Measurements from ENCODE around the gene IPPK. TPM values are rescaled to one million over a fixed set of nuclear protein-coding genes. Genes with fewer than 3 reads are reported as not detected.

Gene IPPK
- total and polyA plus RNA-seq, 4 donors: 9.5 to 19.8 (median 13.8) TPM

- Histone ChIP-seq H3K27ac (ENCODE audit: low read depth, low read length) (peak overlapping the region; percentile 64), H3K4me1 (ENCODE audit: control insufficient read depth, insufficient read depth, low read length) (peaks cover 31% of the 10 kb centered on the region), H3K4me3 (ENCODE audit: low read depth, low read length) (no peak overlapping the region), H3K27me3 (ENCODE audit: control insufficient read depth, insufficient read depth, low read length) (no peaks in the 10 kb centered on the region), H3K36me3 (ENCODE audit: control insufficient read depth, insufficient read depth, low read length) (peaks cover 64% of the 10 kb centered on the region), H3K9me3 (ENCODE audit: control insufficient read depth, insufficient read depth, low read length) (no peaks in the 10 kb centered on the region)
- WGBS (ENCODE audit: insufficient coverage): 70% methylated on average over 20 of the region's 23 CpGs
- DNase-seq (ENCODE audit: low read depth in 4 of 6, low spot score in 6 of 6): no peak
Observed at GRCh38 chr9:92613268-92614122, 56.4 kb downstream of the IPPK start.

- Histone ChIP-seq H3K27ac (ENCODE audit: low read depth, low read length) (peak overlapping the region; percentile 64), H3K36me3 (ENCODE audit: control insufficient read depth, insufficient read depth, low read length) (peaks cover 57% of the 10 kb centered on the region), H3K27me3 (ENCODE audit: control insufficient read depth, insufficient read depth, low read length) (no peaks in the 10 kb centered on the region), H3K4me1 (ENCODE audit: control insufficient read depth, insufficient read depth, low read length) (peaks cover 34% of the 10 kb centered on the region), H3K9me3 (ENCODE audit: control insufficient read depth, insufficient read depth, low read length) (no peaks in the 10 kb centered on the region), H3K4me3 (ENCODE audit: low read depth, low read length) (no peak overlapping the region)
- no peak for DNase-seq (ENCODE audit: low read depth in 4 of 6, low spot score in 6 of 6)
- WGBS (ENCODE audit: insufficient coverage): 97% methylated on average over 6 of the region's 11 CpGs
Observed at GRCh38 chr9:92612816-92613215, 57.1 kb downstream of the IPPK start.

- H3K36me3 ChIP-seq (ENCODE audit: control insufficient read depth, insufficient read depth, low read length): peaks cover 54% of the 10 kb centered on the region
- H3K4me3 ChIP-seq (ENCODE audit: low read depth, low read length): no peak overlapping the region
- H3K27me3 ChIP-seq (ENCODE audit: control insufficient read depth, insufficient read depth, low read length): no peaks in the 10 kb centered on the region
- peaks cover 32% of the 10 kb centered on the region for H3K4me1 ChIP-seq (ENCODE audit: control insufficient read depth, insufficient read depth, low read length)
- 93% methylated on average over 4 of the region's 5 CpGs for WGBS (ENCODE audit: insufficient coverage)
- no peaks in the 10 kb centered on the region for H3K9me3 ChIP-seq (ENCODE audit: control insufficient read depth, insufficient read depth, low read length)
- no peak for DNase-seq (ENCODE audit: low read depth in 4 of 6, low spot score in 6 of 6)
- no peak overlapping the region for H3K27ac ChIP-seq (ENCODE audit: low read depth, low read length)
Observed at GRCh38 chr9:92612292-92612691, 57.6 kb downstream of the IPPK start.

GRCh38 chr9:92611621-92612285 is 58.2 kb downstream of the IPPK start:
- peak in 1 of 6 donors; percentile 17 for DNase-seq (ENCODE audit: low read depth in 4 of 6, low spot score in 6 of 6)
- H3K9me3 ChIP-seq (ENCODE audit: control insufficient read depth, insufficient read depth, low read length): no peaks in the 10 kb centered on the region
- no peak overlapping the region for H3K27ac ChIP-seq (ENCODE audit: low read depth, low read length)
- WGBS (ENCODE audit: insufficient coverage): 71% methylated on average over 10 of the region's 10 CpGs
- no peaks in the 10 kb centered on the region for H3K27me3 ChIP-seq (ENCODE audit: control insufficient read depth, insufficient read depth, low read length)
- peaks cover 29% of the 10 kb centered on the region for H3K4me1 ChIP-seq (ENCODE audit: control insufficient read depth, insufficient read depth, low read length)
- H3K36me3 ChIP-seq (ENCODE audit: control insufficient read depth, insufficient read depth, low read length): peaks cover 49% of the 10 kb centered on the region
- H3K4me3 ChIP-seq (ENCODE audit: low read depth, low read length): no peak overlapping the region

- no peak for DNase-seq (ENCODE audit: low read depth in 4 of 6, low spot score in 6 of 6)
- no peaks in the 10 kb centered on the region for H3K27me3 ChIP-seq (ENCODE audit: control insufficient read depth, insufficient read depth, low read length)
- peaks cover 29% of the 10 kb centered on the region for H3K4me1 ChIP-seq (ENCODE audit: control insufficient read depth, insufficient read depth, low read length)
- H3K36me3 ChIP-seq (ENCODE audit: control insufficient read depth, insufficient read depth, low read length): peaks cover 42% of the 10 kb centered on the region
- peak overlapping the region; percentile 1 for H3K27ac ChIP-seq (ENCODE audit: low read depth, low read length)
- H3K9me3 ChIP-seq (ENCODE audit: control insufficient read depth, insufficient read depth, low read length): peaks cover 2% of the 10 kb centered on the region
- no peak overlapping the region for H3K4me3 ChIP-seq (ENCODE audit: low read depth, low read length)
- 89% methylated on average over 29 of the region's 32 CpGs for WGBS (ENCODE audit: insufficient coverage)
Observed at GRCh38 chr9:92610470-92611420, 59.2 kb downstream of the IPPK start.

- Histone ChIP-seq H3K27me3 (ENCODE audit: control insufficient read depth, insufficient read depth, low read length) (no peaks in the 10 kb centered on the region), H3K4me1 (ENCODE audit: control insufficient read depth, insufficient read depth, low read length) (peaks cover 23% of the 10 kb centered on the region), H3K36me3 (ENCODE audit: control insufficient read depth, insufficient read depth, low read length) (peaks cover 28% of the 10 kb centered on the region), H3K4me3 (ENCODE audit: low read depth, low read length) (no peak overlapping the region), H3K9me3 (ENCODE audit: control insufficient read depth, insufficient read depth, low read length) (peaks cover 3% of the 10 kb centered on the region), H3K27ac (ENCODE audit: low read depth, low read length) (peak overlapping the region; percentile 82)
- peak in 2 of 6 donors; percentile 66 to 77 for DNase-seq (ENCODE audit: low read depth in 4 of 6, low spot score in 6 of 6)
- 19% methylated on average over 4 of the region's 11 CpGs for WGBS (ENCODE audit: insufficient coverage)
Observed at GRCh38 chr9:92608909-92609445, 61.0 kb downstream of the IPPK start.

- WGBS (ENCODE audit: insufficient coverage): 77% methylated on average over 1 of the region's 10 CpGs
- peaks cover 22% of the 10 kb centered on the region for H3K36me3 ChIP-seq (ENCODE audit: control insufficient read depth, insufficient read depth, low read length)
- peak overlapping the region; percentile 82 for H3K27ac ChIP-seq (ENCODE audit: low read depth, low read length)
- peaks cover 6% of the 10 kb centered on the region for H3K9me3 ChIP-seq (ENCODE audit: control insufficient read depth, insufficient read depth, low read length)
- no peak overlapping the region for H3K4me3 ChIP-seq (ENCODE audit: low read depth, low read length)
- H3K27me3 ChIP-seq (ENCODE audit: control insufficient read depth, insufficient read depth, low read length): no peaks in the 10 kb centered on the region
- peaks cover 23% of the 10 kb centered on the region for H3K4me1 ChIP-seq (ENCODE audit: control insufficient read depth, insufficient read depth, low read length)
- no peak for DNase-seq (ENCODE audit: low read depth in 4 of 6, low spot score in 6 of 6)
Observed at GRCh38 chr9:92608241-92608908, 61.6 kb downstream of the IPPK start.

GRCh38 chr9:92607773-92608172 is 62.2 kb downstream of the IPPK start:
- Histone ChIP-seq H3K27me3 (ENCODE audit: control insufficient read depth, insufficient read depth, low read length) (no peaks in the 10 kb centered on the region), H3K27ac (ENCODE audit: low read depth, low read length) (peak overlapping the region; percentile 82), H3K4me3 (ENCODE audit: low read depth, low read length) (no peak overlapping the region), H3K4me1 (ENCODE audit: control insufficient read depth, insufficient read depth, low read length) (peaks cover 23% of the 10 kb centered on the region), H3K9me3 (ENCODE audit: control insufficient read depth, insufficient read depth, low read length) (peaks cover 6% of the 10 kb centered on the region), H3K36me3 (ENCODE audit: control insufficient read depth, insufficient read depth, low read length) (peaks cover 18% of the 10 kb centered on the region)
- WGBS (ENCODE audit: insufficient coverage): 54% methylated on average over 3 of the region's 4 CpGs
- peak in 2 of 6 donors; percentile 38 to 79 for DNase-seq (ENCODE audit: low read depth in 4 of 6, low spot score in 6 of 6)

All from spinal cord (tissue), 10 donors.